ENCODE results near the gene DENND5B. TPM values are rescaled to one million over a fixed set of nuclear protein-coding genes. Genes with fewer than 3 reads are reported as not detected.
"Not testable (repeated sequence)": the region's sequence is repeated elsewhere in the genome, so short reads cannot be mapped to it uniquely, and the experiment has no call there.

Gene DENND5B
- total RNA-seq, 1 experiment from 2014 or later = 18.1 TPM

DNA sequence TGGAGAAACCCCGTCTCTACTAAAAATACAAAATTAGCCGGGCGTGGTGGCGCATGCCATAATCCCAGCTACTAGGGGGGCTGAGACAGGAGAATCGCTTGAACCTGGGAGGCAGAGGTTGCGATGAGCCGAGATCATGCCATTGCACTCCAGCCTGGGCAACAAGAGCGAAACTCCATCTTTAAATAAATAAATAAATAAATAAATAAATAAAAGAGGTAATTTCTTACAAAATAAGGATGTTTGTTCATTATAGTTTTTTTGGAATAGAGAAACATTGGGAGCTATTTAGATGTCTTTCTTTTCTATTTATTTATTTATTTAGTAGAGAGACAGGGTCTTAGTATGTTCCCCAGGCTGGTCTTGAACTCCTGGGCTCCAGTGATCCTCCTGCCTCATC lies 213.7 kb downstream of the DENND5B start:
- DNase-seq (ENCODE audit: low read depth) = not testable (repeated sequence)

- DNase-seq (ENCODE audit: low read depth) = not testable (repeated sequence)
Measured at GRCh38 chr12:31375422-31375821, 215.5 kb downstream of the DENND5B start.

GRCh38 chr12:31371256-31371620 lies 219.7 kb downstream of the DENND5B start:
- no peak for DNase-seq (ENCODE audit: low read depth)

- DNase-seq (ENCODE audit: low read depth) = no peak
Measured at GRCh38 chr12:31370531-31371255, 220.2 kb downstream of the DENND5B start.

GRCh38 chr12:31369712-31370521 lies 221.0 kb downstream of the DENND5B start:
- DNase-seq (ENCODE audit: low read depth) = no peak

GRCh38 chr12:31368666-31369361 lies 222.1 kb downstream of the DENND5B start:
- peak; percentile 5 for DNase-seq (ENCODE audit: low read depth)

DNA sequence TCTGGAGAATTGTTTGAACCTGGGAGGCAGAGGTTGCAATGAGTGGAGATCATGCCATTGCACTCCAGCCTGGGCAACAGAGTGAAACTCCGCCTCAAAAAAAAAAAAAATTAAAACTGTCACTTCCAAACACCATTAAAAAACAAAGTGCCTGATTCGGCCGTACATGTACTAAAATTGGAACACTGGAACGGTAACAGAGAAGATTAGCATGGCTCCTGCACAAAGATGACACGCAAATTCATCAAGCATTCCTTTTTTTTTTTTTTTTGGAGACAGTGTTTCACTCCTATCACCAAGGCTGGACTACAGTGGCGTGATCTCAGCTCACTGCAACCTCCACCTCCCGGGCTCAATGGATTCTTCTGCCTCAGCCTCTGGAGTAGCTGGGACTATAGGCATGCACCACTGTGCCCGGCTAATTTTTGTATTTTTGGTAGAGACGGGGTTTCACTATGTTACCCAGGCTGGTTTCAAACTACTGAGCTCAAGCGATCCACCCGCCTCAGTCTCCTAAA lies 224.8 kb downstream of the DENND5B start:
- DNase-seq (ENCODE audit: low read depth) = no peak

GRCh38 chr12:31363831-31364230 lies 227.1 kb downstream of the DENND5B start:
- DNase-seq (ENCODE audit: low read depth) = no peak

- no peak for DNase-seq (ENCODE audit: low read depth)
Measured at GRCh38 chr12:31363416-31363809, 227.5 kb downstream of the DENND5B start.

DNA sequence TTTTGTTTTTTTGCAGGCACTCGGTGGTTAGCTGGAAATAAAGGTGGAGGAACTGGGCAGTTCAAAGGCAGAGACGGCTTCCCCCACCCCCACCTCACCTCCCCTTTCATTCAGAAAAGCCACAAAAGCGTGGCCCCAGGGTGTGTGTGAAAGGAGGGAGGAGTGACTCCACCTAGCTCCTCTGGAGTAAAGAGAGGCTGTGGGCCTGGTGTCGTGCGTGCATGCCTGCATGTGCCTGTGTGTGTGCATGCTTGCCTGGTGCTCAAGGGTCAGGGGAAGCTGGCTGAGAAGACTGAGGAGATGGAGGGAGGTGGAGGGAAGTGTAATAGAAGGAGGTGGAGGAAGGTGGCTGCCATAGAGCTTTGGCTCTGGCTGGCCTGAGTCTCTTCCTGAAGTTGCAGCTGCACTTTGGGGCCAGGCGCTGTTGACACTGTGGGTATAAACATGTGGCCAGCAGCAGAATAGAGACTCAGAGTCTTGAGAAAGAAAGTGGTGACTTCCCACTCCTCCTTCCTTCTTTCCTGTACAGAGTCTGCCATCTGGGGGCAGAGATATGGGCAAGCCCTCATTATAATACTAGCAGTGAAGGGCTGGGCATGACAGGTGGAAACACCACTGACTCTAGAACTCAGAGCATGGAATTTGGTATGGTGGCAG lies 228.0 kb downstream of the DENND5B start:
- peak; percentile 18 for DNase-seq (ENCODE audit: low read depth)

- peak; percentile 12 for DNase-seq (ENCODE audit: low read depth)
Measured at GRCh38 chr12:31362115-31362758, 228.7 kb downstream of the DENND5B start.

DNA sequence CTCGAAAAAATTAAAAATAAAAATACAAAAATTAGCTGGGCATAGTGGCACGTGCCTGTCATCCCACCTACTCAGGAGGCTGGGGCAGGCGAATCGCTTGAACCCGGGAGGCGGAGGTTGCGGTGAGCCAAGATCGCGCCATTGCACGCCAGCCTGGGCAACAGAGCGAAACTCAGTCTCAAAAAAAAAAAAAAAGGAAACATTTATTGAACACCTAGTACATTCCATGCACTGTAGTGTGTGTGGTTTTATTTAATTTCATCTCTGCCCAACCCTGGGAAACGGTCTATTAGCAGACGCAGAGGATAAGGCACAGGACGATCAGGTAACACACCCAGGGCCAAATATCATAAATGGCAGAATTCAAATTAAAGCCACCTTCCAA lies 229.2 kb downstream of the DENND5B start:
- DNase-seq (ENCODE audit: low read depth) = no peak

DNA sequence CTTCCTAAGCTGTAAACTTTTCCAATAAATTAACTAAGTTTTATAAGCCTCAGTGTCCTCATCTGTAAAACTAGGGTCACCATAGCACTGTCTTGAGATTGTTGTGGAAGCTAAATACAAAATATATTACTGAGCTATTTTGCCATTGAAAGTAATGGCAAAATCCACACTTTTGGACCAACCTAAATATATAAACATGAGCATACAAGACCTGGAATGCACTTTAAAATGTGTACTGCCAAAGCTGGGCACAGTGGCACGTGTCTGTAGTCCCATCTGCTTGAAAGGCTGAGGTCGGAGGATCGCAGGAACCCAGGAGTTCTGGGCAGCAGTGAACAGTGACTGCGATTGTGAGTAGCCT lies 235.2 kb downstream of the DENND5B start:
- DNase-seq (ENCODE audit: low read depth) = no peak

GRCh38 chr12:31353750-31354708 lies 236.9 kb downstream of the DENND5B start:
- no peak for DNase-seq (ENCODE audit: low read depth)

GRCh38 chr12:31346267-31346666 lies 244.7 kb downstream of the DENND5B start:
- no peak for DNase-seq (ENCODE audit: low read depth)

- no peak for DNase-seq (ENCODE audit: low read depth)
Measured at GRCh38 chr12:31343139-31343538, 247.8 kb downstream of the DENND5B start.

DNA sequence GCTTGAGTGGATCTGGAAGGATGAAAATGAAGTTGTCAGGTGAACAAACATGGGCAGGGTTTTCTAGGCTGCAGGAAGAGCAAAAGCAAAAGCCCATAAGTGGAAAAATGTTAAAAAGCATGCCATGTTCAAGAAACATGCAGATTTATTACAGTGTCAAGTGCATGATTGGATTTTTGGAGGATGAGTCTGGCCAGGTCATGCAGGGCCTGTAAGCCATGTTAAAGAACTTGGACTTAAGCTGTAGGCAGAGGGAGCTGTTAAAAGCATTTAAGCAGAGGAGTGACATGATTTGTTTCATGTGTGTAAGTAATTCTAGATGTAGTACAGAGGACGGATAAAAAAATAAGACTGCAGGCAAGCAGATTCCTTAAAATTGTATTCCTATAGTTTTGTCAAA lies 248.7 kb downstream of the DENND5B start:
- no peak for DNase-seq (ENCODE audit: low read depth)

DNA sequence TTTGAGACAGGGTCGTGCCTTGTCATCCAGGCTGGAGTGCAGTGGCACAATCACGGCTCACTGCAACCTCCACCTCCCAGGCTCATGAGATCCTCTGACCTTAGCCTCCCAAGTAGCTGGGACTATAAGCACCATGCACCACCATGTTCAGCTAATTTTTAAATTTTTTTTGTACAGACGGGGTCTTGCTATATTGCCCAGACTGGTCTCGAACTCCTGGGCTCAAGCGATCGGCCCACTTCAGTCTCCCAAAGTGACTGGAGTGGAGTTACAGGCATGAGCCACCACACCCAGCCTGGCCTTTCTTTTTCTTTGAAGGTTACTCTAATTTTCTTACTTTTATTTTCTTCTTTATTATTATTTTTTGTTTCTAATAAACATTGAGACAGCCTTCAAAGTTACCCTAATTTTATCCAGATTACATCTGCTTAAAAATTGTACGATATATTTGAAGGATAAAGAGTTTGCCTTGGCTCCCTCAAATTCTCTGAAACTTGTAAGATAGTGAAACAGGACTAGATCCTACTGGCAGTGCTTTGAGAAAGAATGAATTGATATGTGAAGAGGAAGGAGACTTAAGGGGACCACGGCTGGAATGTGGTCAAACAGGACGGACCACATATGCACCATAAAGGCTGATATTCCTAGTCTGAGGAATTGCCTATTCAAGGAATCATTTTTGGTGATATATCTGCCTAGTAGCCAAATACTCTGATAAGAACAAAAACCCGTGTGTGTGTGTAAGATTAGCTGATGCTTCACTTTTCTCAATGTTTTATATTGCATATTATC lies 250.9 kb downstream of the DENND5B start:
- no peak for DNase-seq (ENCODE audit: low read depth)

GRCh38 chr12:31337952-31338351 lies 253.0 kb downstream of the DENND5B start:
- no peak for DNase-seq (ENCODE audit: low read depth)

All from Daoy (cell line).